ENCODE data around the gene DYNLRB1.

Gene DYNLRB1

GRCh38 chr20:34524426-34524825 is 8.2 kb downstream of the DYNLRB1 start:
- peaks cover 0 to 6% of the 10 kb centered on the region in 2 experiments for H3K4me1 ChIP-seq (ENCODE audit: control insufficient read depth in 1 of 2, insufficient read depth in 1 of 2, low read depth in 1 of 2, low read length in 1 of 2)
- no peaks in the 10 kb centered on the region for H3K9me3 ChIP-seq
- no peak for TF ChIP-seq CTCF (IDR thresholded peaks at IDR 0.05)
- peaks cover 39% of the 10 kb centered on the region for H3K36me3 ChIP-seq
- no peak overlapping the region for H3K27ac ChIP-seq
- H3K4me3 ChIP-seq (ENCODE audit: low read depth in 1 of 2, low read length in 1 of 2): no peak overlapping the region
- no peaks in the 10 kb centered on the region for H3K27me3 ChIP-seq

GRCh38 chr20:34525342-34525708 is 9.1 kb downstream of the DYNLRB1 start:
- Histone ChIP-seq H3K27me3 (no peaks in the 10 kb centered on the region), H3K27ac (no peak overlapping the region), H3K4me3 (ENCODE audit: low read depth in 1 of 2, low read length in 1 of 2) (no peak overlapping the region), H3K4me1 (ENCODE audit: control insufficient read depth in 1 of 2, insufficient read depth in 1 of 2, low read depth in 1 of 2, low read length in 1 of 2) (peaks cover 0 to 6% of the 10 kb centered on the region in 2 experiments), H3K36me3 (peaks cover 45% of the 10 kb centered on the region), H3K9me3 (no peaks in the 10 kb centered on the region)
- no peak for TF ChIP-seq CTCF (IDR thresholded peaks at IDR 0.05)

- no peaks in the 10 kb centered on the region for H3K9me3 ChIP-seq
- H3K4me1 ChIP-seq (ENCODE audit: control insufficient read depth in 1 of 2, insufficient read depth in 1 of 2, low read depth in 1 of 2, low read length in 1 of 2): peaks cover 0 to 6% of the 10 kb centered on the region in 2 experiments
- H3K4me3 ChIP-seq (ENCODE audit: low read depth in 1 of 2, low read length in 1 of 2): no peak overlapping the region
- TF ChIP-seq CTCF (IDR thresholded peaks at IDR 0.05): no peak
- H3K36me3 ChIP-seq: peaks cover 50% of the 10 kb centered on the region
- H3K27me3 ChIP-seq: no peaks in the 10 kb centered on the region
- no peak overlapping the region for H3K27ac ChIP-seq
Measured at GRCh38 chr20:34525709-34526416, 9.6 kb downstream of the DYNLRB1 start.

GRCh38 chr20:34526466-34526865 is 10.2 kb downstream of the DYNLRB1 start:
- Histone ChIP-seq H3K27ac (no peak overlapping the region), H3K36me3 (peaks cover 56% of the 10 kb centered on the region), H3K9me3 (no peaks in the 10 kb centered on the region)

GRCh38 chr20:34527016-34527415 is 10.8 kb downstream of the DYNLRB1 start:
- TF ChIP-seq CTCF (IDR thresholded peaks at IDR 0.05): no peak
- H3K27ac ChIP-seq: no peak overlapping the region
- peaks cover 0 to 6% of the 10 kb centered on the region in 2 experiments for H3K4me1 ChIP-seq (ENCODE audit: control insufficient read depth in 1 of 2, insufficient read depth in 1 of 2, low read depth in 1 of 2, low read length in 1 of 2)
- peaks cover 58% of the 10 kb centered on the region for H3K36me3 ChIP-seq
- no peaks in the 10 kb centered on the region for H3K27me3 ChIP-seq
- H3K4me3 ChIP-seq (ENCODE audit: low read depth in 1 of 2, low read length in 1 of 2): no peak overlapping the region
- H3K9me3 ChIP-seq: no peaks in the 10 kb centered on the region

More at GRCh38 chr20:34526466-34526865, 10.2 kb downstream of the DYNLRB1 start:
- Histone ChIP-seq H3K4me3 (ENCODE audit: low read depth in 1 of 2, low read length in 1 of 2) (no peak overlapping the region), H3K4me1 (ENCODE audit: control insufficient read depth in 1 of 2, insufficient read depth in 1 of 2, low read depth in 1 of 2, low read length in 1 of 2) (peaks cover 0 to 6% of the 10 kb centered on the region in 2 experiments), H3K27me3 (no peaks in the 10 kb centered on the region)
- no peak for TF ChIP-seq CTCF (IDR thresholded peaks at IDR 0.05)
